ENCODE results near the gene RCCD1. TPM values are rescaled to one million over a fixed set of nuclear protein-coding genes. Genes with fewer than 3 reads are reported as not detected.

The RCCD1 gene
- polyA plus RNA-seq, 1 donor from 2014 or later = 4.5 TPM

- Histone ChIP-seq H3K79me2 (replicated peaks; ENCODE audit: insufficient read depth, low read length) (peaks cover 16% of the 10 kb centered on the region), H2AFZ (ENCODE audit: low read depth, low read length) (peak overlapping the region; percentile 66), H3K4me2 (ENCODE audit: low read length) (no peak overlapping the region), H3F3A (ENCODE audit: insufficient read depth, low read length, poor library complexity, severe bottlenecking) (no peaks in the 10 kb centered on the region), H4K20me1 (ENCODE audit: insufficient read depth) (no peaks in the 10 kb centered on the region), H3K4me3 (ENCODE audit: low read length) (peak overlapping the region; percentile 94), H3K36me3 (ENCODE audit: insufficient read depth, low read length) (no peaks in the 10 kb centered on the region), H3K9me2 (ENCODE audit: insufficient read depth, low read length) (no peaks in the 10 kb centered on the region), H3K9ac (ENCODE audit: low read length) (peak overlapping the region; percentile 74), H3K27me3 (ENCODE audit: insufficient read depth, low read depth, low read length) (no peaks in the 10 kb centered on the region), H3K9me3 (ENCODE audit: low read length) (no peaks in the 10 kb centered on the region), H3K27ac (ENCODE audit: low read length) (no peak overlapping the region)
- TF ChIP-seq CTCF (IDR thresholded peaks at IDR 0.05; ENCODE audit: poor library complexity, severe bottlenecking) (no peak), POLR2AphosphoS5 (IDR thresholded peaks at IDR 0.05) (no peak), EP300 (conservative IDR thresholded peaks at IDR 0.05; ENCODE audit: poor library complexity, severe bottlenecking) (no peak), SMC3 (conservative IDR thresholded peaks at IDR 0.05; ENCODE audit: poor library complexity) (no peak), RAD21 (conservative IDR thresholded peaks at IDR 0.05) (no peak), MXI1 (conservative IDR thresholded peaks at IDR 0.05; ENCODE audit: poor library complexity, severe bottlenecking) (no peak), TAF1 (IDR thresholded peaks at IDR 0.05; ENCODE audit: low read depth) (no peak), EZH2 (IDR thresholded peaks at IDR 0.05; ENCODE audit: borderline replicate concordance, insufficient read depth, low read length, poor library complexity, severe bottlenecking) (no peak), REST (IDR thresholded peaks at IDR 0.05; ENCODE audit: borderline replicate concordance) (no peak)
Observed at GRCh38 chr15:90932660-90932991, 22.1 kb upstream of the RCCD1 start.

GRCh38 chr15:90933301-90933700, 21.4 kb upstream of the RCCD1 start:
- Histone ChIP-seq H3K27me3 (ENCODE audit: insufficient read depth, low read depth, low read length) (no peaks in the 10 kb centered on the region), H3K9ac (ENCODE audit: low read length) (no peak overlapping the region), H3K36me3 (ENCODE audit: insufficient read depth, low read length) (no peaks in the 10 kb centered on the region), H3K9me2 (ENCODE audit: insufficient read depth, low read length) (no peaks in the 10 kb centered on the region), H3K9me3 (ENCODE audit: low read length) (no peaks in the 10 kb centered on the region), H3F3A (ENCODE audit: insufficient read depth, low read length, poor library complexity, severe bottlenecking) (no peaks in the 10 kb centered on the region), H3K79me2 (replicated peaks; ENCODE audit: insufficient read depth, low read length) (peaks cover 16% of the 10 kb centered on the region), H3K4me3 (ENCODE audit: low read length) (no peak overlapping the region), H2AFZ (ENCODE audit: low read depth, low read length) (no peak overlapping the region), H3K27ac (ENCODE audit: low read length) (no peak overlapping the region), H4K20me1 (ENCODE audit: insufficient read depth) (no peaks in the 10 kb centered on the region), H3K4me2 (ENCODE audit: low read length) (no peak overlapping the region)
- no peak for TF ChIP-seq CTCF (IDR thresholded peaks at IDR 0.05; ENCODE audit: poor library complexity, severe bottlenecking)
- no peak for TF ChIP-seq RAD21 (conservative IDR thresholded peaks at IDR 0.05)
- TF ChIP-seq MXI1 (conservative IDR thresholded peaks at IDR 0.05; ENCODE audit: poor library complexity, severe bottlenecking) = no peak
- no peak for TF ChIP-seq POLR2AphosphoS5 (IDR thresholded peaks at IDR 0.05)

Data from neural cell (in vitro differentiated cells).